CD4-positive, CD25-positive, alpha-beta regulatory T cell (primary cell): ENCODE results near the gene RBM39. TPM values are rescaled to one million over a fixed set of nuclear protein-coding genes. Genes with fewer than 3 reads are reported as not detected.
"Not testable (repeated sequence)": the region's sequence is repeated elsewhere in the genome, so short reads cannot be mapped to it uniquely, and the experiment has no call there.

Experiments used
- ATAC-seq, 2 donors: fragments of 150-1000 bp; cut with Tn5 transposase; one replicate each; pipeline ENCODE4 v1.10.0; 2021; ENCODE audit warnings: low read depth in 2 of 2, moderate number of reproducible peaks in 2 of 2, moderate library complexity in 1 of 2
- DNase-seq, 3 donors: peaks; one replicate each; pipeline versions ENCODE4 v3.0.0 to v3.0.0-alpha.2; 2012 to 2022; ENCODE audit warnings: mixed read lengths in 1 of 3
- H3K27ac ChIP-seq: one replicate; pipeline ENCODE4 v1.7.0; 2013; ENCODE audit warnings: mild to moderate bottlenecking, low read length; ENCODE audit not compliant: insufficient read depth, poor library complexity, severe bottlenecking
- H3K27me3 ChIP-seq: one replicate; pipeline ENCODE4 v1.7.0; 2013; ENCODE audit warnings: low read length; ENCODE audit not compliant: control insufficient read depth, insufficient read depth
- H3K36me3 ChIP-seq: one replicate; pipeline ENCODE4 v1.7.0; 2013; ENCODE audit warnings: mild to moderate bottlenecking, low read length, moderate library complexity; ENCODE audit not compliant: control insufficient read depth, insufficient read depth
- H3K4me1 ChIP-seq: 2 replicates; pipeline ENCODE4 v1.7.0; 2013; ENCODE audit warnings: mild to moderate bottlenecking, low read length; ENCODE audit not compliant: insufficient read depth, control insufficient read depth, poor library complexity, severe bottlenecking
- H3K4me3 ChIP-seq: one replicate; pipeline ENCODE4 v1.7.0; 2013; ENCODE audit warnings: low read depth, mild to moderate bottlenecking, low read length, moderate library complexity
- H3K9me3 ChIP-seq, 2 experiments: 1 replicate in 1 of 2; 2 replicates in 1 of 2; pipeline ENCODE4 v1.7.0; 2013; ENCODE audit warnings: low read length in 2 of 2, mild to moderate bottlenecking in 1 of 2, moderate library complexity in 1 of 2; ENCODE audit not compliant: control insufficient read depth in 2 of 2
- H3K27ac Mint-ChIP-seq, 3 donors: one replicate each; pipeline ENCODE4 v1.8.0; 2020 to 2022; ENCODE audit warnings: mild to moderate bottlenecking in 3 of 3, mixed read lengths in 3 of 3, moderate library complexity in 2 of 3
- H3K27me3 Mint-ChIP-seq: one replicate; pipeline ENCODE4 v1.8.0; 2022; ENCODE audit warnings: mild to moderate bottlenecking, mixed read lengths
- H3K36me3 Mint-ChIP-seq: one replicate; pipeline ENCODE4 v1.8.0; 2020; ENCODE audit warnings: mixed read lengths
- H3K4me1 Mint-ChIP-seq, 4 donors: one replicate each; pipeline ENCODE4 v1.8.0; 2020 to 2022; ENCODE audit warnings: mixed read lengths in 4 of 4, mild to moderate bottlenecking in 1 of 4
- H3K4me3 Mint-ChIP-seq, 4 donors: one replicate each; pipeline ENCODE4 v1.8.0; 2020 to 2022; ENCODE audit warnings: mild to moderate bottlenecking in 4 of 4, mixed read lengths in 4 of 4, moderate library complexity in 3 of 4
- H3K9me3 Mint-ChIP-seq, 7 donors: one replicate each; pipeline ENCODE4 v1.8.0; 2020 to 2022; ENCODE audit warnings: mixed read lengths in 7 of 7, mild to moderate bottlenecking in 3 of 7, moderate library complexity in 2 of 7
- polyA plus RNA-seq, 4 donors: library from polyadenylated mRNA; unstranded; fragments of 300-500 nt; fragmentation: Illumina TruSeq; gene quantifications; one replicate each; pipeline ENCODE4 v1.2.3, GENCODE V29; 2021
- total RNA-seq: library from RNA; stranded (reverse); gene quantifications from one replicate; pipeline ENCODE4 v1.2.3, GENCODE V29; 2022

The RBM39 gene
- total and polyA plus RNA-seq, 5 donors from 2014 or later: 112 to 1,180 (median 120) TPM

- H3K27me3 Mint-ChIP-seq: no peaks in the 10 kb centered on the region
- DNase-seq: peak; percentile 57 to 92 (median 77)
- H3K4me3 ChIP-seq: peak overlapping the region; percentile 86
Observed at GRCh38 chr20:35767683-35768481, 25.8 kb upstream of the RBM39 start.

GRCh38 chr20:35766843-35767242 is 24.8 kb upstream of the RBM39 start:
- H3K27me3 Mint-ChIP-seq: no peaks in the 10 kb centered on the region
- DNase-seq (no peak), ATAC-seq (no peak)
- H3K27ac Mint-ChIP-seq: peak overlapping the region; percentile 99 to 100 (median 100)
- Histone ChIP-seq H3K36me3 (no peaks in the 10 kb centered on the region), H3K4me1 (peaks cover 57% of the 10 kb centered on the region), H3K4me3 (no peak overlapping the region), H3K27ac (peak overlapping the region; percentile 95), H3K27me3 (no peaks in the 10 kb centered on the region), H3K9me3 (no peaks in the 10 kb centered on the region)
- H3K36me3 Mint-ChIP-seq: peaks cover 4% of the 10 kb centered on the region
- peak overlapping the region in 3 of 4 donors; percentile 19 to 92 (median 65) for H3K4me3 Mint-ChIP-seq
- peaks cover 15 to 66% (median 34%) of the 10 kb centered on the region in 4 donors for H3K4me1 Mint-ChIP-seq
- no peaks in the 10 kb centered on the region for H3K9me3 Mint-ChIP-seq

More at GRCh38 chr20:35767683-35768481, 25.8 kb upstream of the RBM39 start:
- H3K4me1 ChIP-seq: peaks cover 63% of the 10 kb centered on the region
- H3K27me3 ChIP-seq: no peaks in the 10 kb centered on the region
- H3K36me3 ChIP-seq: no peaks in the 10 kb centered on the region
- Mint-ChIP-seq H3K36me3 (peaks cover 4% of the 10 kb centered on the region), H3K4me3 (peak overlapping the region; percentile 85 to 93 (median 91)), H3K9me3 (no peaks in the 10 kb centered on the region), H3K4me1 (peaks cover 15 to 67% (median 34%) of the 10 kb centered on the region in 4 donors), H3K27ac (peak overlapping the region; percentile 99 to 100 (median 100))
- H3K9me3 ChIP-seq: no peaks in the 10 kb centered on the region
- ATAC-seq: peak; percentile 24 to 38
- H3K27ac ChIP-seq: peak overlapping the region; percentile 95

GRCh38 chr20:35764936-35765335 is 22.9 kb upstream of the RBM39 start:
- not testable (repeated sequence) for H3K36me3 ChIP-seq, H3K4me3 ChIP-seq, H3K27me3 ChIP-seq, H3K9me3 Mint-ChIP-seq, H3K36me3 Mint-ChIP-seq, ATAC-seq, H3K4me3 Mint-ChIP-seq, H3K9me3 ChIP-seq, H3K27me3 Mint-ChIP-seq, DNase-seq
- peak overlapping the region in 2 of 3 donors; percentile 62 for H3K27ac Mint-ChIP-seq
- Histone ChIP-seq H3K4me1 (peaks cover 39% of the 10 kb centered on the region), H3K27ac (peak overlapping the region; percentile 24)
- peaks cover 15 to 49% (median 26%) of the 10 kb centered on the region in 4 donors for H3K4me1 Mint-ChIP-seq

- Mint-ChIP-seq H3K36me3 (no peaks in the 10 kb centered on the region), H3K4me1 (peaks cover 0 to 25% (median 7%) of the 10 kb centered on the region in 4 donors), H3K4me3 (no peak overlapping the region), H3K27me3 (peaks cover 6% of the 10 kb centered on the region), H3K9me3 (no peaks in the 10 kb centered on the region), H3K27ac (peak overlapping the region in 2 of 3 donors; percentile 53 to 71)
- no peaks in the 10 kb centered on the region for H3K36me3 ChIP-seq
- DNase-seq (no peak), ATAC-seq (no peak)
- peaks cover 14% of the 10 kb centered on the region for H3K4me1 ChIP-seq
- H3K27me3 ChIP-seq: no peaks in the 10 kb centered on the region
- H3K4me3 ChIP-seq: no peak overlapping the region
- H3K27ac ChIP-seq: no peak overlapping the region
- no peaks in the 10 kb centered on the region for H3K9me3 ChIP-seq
Observed at GRCh38 chr20:35762461-35762860, 20.4 kb upstream of the RBM39 start.

DNA sequence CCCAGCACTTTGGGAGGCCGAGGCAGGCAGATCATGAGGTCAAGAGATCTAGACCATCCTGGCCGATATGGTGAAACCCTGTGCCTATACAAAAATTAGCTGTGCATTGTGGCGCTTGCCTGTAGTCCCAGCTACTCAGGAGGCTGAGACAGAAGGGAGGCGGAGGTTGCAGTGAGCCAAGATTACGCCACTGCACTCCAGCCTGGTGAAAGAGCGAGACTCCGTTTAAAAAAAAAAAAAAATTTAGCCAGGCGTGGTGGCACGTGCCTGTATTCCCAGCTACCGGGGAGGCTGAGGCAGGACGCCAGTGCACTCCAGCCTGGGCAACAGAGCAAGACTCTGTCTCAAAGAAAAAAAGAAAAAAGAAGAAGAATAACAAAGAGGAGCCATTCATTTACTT is 19.5 kb upstream of the RBM39 start:
- H3K27me3 ChIP-seq, H3K4me3 ChIP-seq, H3K36me3 Mint-ChIP-seq, H3K9me3 Mint-ChIP-seq, H3K4me3 Mint-ChIP-seq, H3K27ac Mint-ChIP-seq, H3K9me3 ChIP-seq, H3K27me3 Mint-ChIP-seq, H3K27ac ChIP-seq, DNase-seq, H3K4me1 ChIP-seq, ATAC-seq, H3K36me3 ChIP-seq: not testable (repeated sequence)
- H3K4me1 Mint-ChIP-seq: peaks cover 0 to 23% (median 8%) of the 10 kb centered on the region in 4 donors

DNA sequence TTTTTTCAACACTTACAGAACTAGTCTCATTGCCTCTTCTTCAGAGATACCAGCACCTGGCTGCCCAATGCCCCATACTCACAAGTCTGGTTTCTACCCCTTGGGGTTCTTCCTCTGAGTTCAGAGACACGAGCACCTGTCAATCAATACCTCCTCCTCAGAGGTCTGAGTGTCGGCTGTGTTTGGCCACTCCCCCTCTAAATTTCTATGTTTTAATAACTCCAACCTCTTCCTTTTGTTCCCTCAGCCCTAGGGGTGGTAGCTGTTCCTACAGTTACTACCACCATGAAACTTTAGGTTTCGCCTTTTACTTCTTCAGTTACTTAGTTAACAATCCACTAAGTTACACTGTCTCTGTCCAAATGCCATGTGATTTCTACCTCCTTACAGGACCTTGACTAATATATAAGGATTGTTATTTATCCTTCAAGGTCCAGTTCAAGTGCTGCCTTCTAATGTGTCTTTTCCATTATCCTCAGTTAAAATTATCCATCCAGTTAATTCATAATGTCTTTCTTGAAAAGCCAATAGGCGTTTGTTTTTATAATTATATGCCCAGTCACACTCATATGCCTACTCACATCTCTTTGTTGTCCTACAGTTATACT is 15.1 kb upstream of the RBM39 start:
- Histone ChIP-seq H3K27ac (no peak overlapping the region), H3K27me3 (no peaks in the 10 kb centered on the region), H3K4me3 (no peak overlapping the region), H3K9me3 (no peaks in the 10 kb centered on the region), H3K36me3 (no peaks in the 10 kb centered on the region), H3K4me1 (peaks cover 4% of the 10 kb centered on the region)
- peaks cover 0 to 7% (median 5%) of the 10 kb centered on the region in 4 donors for H3K4me1 Mint-ChIP-seq
- H3K36me3 Mint-ChIP-seq: no peaks in the 10 kb centered on the region
- H3K9me3 Mint-ChIP-seq: peaks cover 0 to 1% (median 0%) of the 10 kb centered on the region in 7 donors
- ATAC-seq: no peak
- H3K27me3 Mint-ChIP-seq: peaks cover 6% of the 10 kb centered on the region
- no peak overlapping the region for H3K4me3 Mint-ChIP-seq
- H3K27ac Mint-ChIP-seq: peak overlapping the region in 1 of 3 donors; percentile 14
- no peak for DNase-seq

- Histone ChIP-seq H3K27me3 (no peaks in the 10 kb centered on the region), H3K36me3 (no peaks in the 10 kb centered on the region), H3K4me1 (peaks cover 4% of the 10 kb centered on the region), H3K9me3 (no peaks in the 10 kb centered on the region), H3K27ac (no peak overlapping the region), H3K4me3 (no peak overlapping the region)
- H3K4me3 Mint-ChIP-seq: no peak overlapping the region
- no peaks in the 10 kb centered on the region for H3K36me3 Mint-ChIP-seq
- H3K4me1 Mint-ChIP-seq: peaks cover 0 to 9% (median 5%) of the 10 kb centered on the region in 4 donors
- H3K27ac Mint-ChIP-seq: no peak overlapping the region
- H3K27me3 Mint-ChIP-seq: peaks cover 6% of the 10 kb centered on the region
- no peak for ATAC-seq
- DNase-seq: no peak
- peaks cover 0 to 1% (median 0%) of the 10 kb centered on the region in 7 donors for H3K9me3 Mint-ChIP-seq
Observed at GRCh38 chr20:35756404-35756803, 14.3 kb upstream of the RBM39 start.
